ENCODE measurements around the gene IFI44L.
A peak's percentile ranks its signal among the peaks of the same experiment; 100 is the strongest.

Gene IFI44L
- 16.0 to 33.8 reads per million in 2 experiments for total RNA-seq

GRCh38 chr1:78619803-78620579 lies at the start of gene IFI44L:
IFI44L (plus strand) TSS chr1:78620448; CDS start chr1:78627916, 7,468 bp downstream.
- DNase-seq (ENCODE audit: low read depth) = peak; percentile 50

DNA sequence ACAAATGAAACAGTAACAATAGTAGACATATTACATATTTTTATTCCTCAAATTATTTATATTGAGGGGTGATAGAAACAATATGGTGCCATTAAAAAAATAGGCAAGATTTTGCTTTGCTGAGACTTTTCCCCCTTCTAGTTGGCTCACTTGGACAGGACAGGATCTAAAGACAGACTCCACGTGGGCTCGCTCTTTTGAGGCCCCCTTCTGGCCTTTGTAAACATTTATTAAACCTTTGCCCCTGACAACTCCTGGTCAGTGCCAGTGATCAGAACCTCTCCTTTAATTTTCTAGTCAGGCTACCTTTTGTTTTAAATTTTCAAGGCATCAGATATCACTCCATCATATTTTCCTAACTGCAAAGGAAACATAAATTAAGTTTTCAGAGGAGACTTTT lies 49.7 kb upstream of the IFI44L start:
- DNase-seq (ENCODE audit: low read depth) = no peak

- DNase-seq (ENCODE audit: low read depth) = no peak
These were observed 42.8 kb upstream of the IFI44L start for GRCh38 chr1:78577257-78578100.

DNA sequence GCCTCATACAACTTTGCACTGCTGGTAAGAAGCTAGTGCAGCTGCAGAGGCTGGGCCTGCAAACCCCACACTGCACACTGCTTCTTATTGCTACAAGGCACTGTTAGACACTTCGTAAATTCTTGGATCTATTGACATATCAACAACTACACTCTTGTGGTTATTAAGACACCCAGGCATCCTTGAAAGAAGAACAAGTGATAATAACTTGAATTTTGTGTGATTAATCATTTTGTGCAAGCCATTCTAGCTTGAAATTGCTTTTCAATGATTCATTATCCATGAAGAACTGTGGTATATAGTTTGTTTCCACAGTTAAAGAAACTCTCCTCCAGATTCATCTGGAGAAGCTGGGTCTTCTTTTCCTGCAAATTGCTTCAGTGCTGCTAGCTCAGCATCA lies 33.7 kb upstream of the IFI44L start:
- DNase-seq (ENCODE audit: low read depth) = no peak

DNA sequence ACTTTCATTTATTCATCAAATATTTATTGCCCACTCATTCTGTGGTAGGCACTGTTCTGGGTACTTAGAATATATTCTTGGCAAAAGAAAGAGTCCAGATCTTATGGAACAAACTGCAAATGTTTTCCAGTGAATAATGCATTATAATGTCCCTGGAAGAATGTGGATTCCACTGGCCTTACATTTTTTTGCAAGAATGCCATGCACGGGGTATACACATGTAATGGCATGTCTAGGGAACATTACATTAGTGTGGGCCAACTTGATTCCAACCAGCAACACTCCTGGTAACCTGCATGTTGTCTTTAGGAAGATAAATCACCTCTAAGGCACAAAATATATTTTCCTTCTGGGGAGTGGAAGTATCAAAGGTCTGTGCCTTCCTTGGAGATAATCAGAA lies 33.0 kb upstream of the IFI44L start:
- no peak for DNase-seq (ENCODE audit: low read depth)

DNA sequence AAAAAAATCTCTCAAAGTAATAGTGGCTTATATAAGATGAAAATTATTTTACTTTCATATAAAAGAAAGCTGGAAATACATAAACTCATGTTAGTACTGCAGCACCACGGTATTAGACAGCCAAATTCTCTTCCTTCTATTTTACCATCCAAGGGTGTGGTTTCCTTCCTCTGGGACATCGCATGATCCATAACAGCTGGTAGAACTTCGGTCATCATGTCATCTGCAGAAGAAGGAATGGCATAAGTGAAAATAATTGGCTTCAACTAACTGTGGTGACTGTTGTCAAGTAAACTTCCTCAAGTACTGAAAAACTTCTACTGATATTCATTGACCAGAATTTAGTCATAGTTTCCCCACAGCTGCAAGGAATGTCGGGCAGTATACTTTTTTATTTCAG lies 28.3 kb upstream of the IFI44L start:
- DNase-seq (ENCODE audit: low read depth) = no peak

- no peak for DNase-seq (ENCODE audit: low read depth)
These were observed 21.0 kb upstream of the IFI44L start for GRCh38 chr1:78599294-78599693.

GRCh38 chr1:78601068-78601467 lies 19.2 kb upstream of the IFI44L start:
- no peak for DNase-seq (ENCODE audit: low read depth)

GRCh38 chr1:78603206-78603605 lies 17.0 kb upstream of the IFI44L start:
- no peak for DNase-seq (ENCODE audit: low read depth)

- no peak for DNase-seq (ENCODE audit: low read depth)
These were observed 15.6 kb upstream of the IFI44L start for GRCh38 chr1:78604643-78605042.

DNA sequence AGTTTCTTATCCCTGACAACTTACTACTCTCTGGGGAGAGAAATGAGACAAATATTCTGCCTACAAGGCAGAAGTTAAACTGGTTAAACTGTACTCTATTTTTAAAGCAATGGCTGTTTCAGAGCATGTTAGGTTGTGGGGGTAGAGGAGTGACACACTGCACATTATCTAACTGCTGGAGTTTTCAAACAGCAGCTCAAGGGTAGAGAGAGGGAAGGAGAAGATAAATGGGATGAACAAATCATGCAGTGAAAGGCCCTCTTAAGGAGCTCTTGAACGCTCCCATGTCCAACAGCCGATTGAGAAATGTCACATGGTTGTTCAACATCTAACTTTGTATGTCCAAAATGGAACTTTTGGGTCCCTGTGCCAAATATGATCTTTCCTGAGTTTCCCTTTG lies 14.0 kb upstream of the IFI44L start:
- DNase-seq (ENCODE audit: low read depth) = no peak

DNA sequence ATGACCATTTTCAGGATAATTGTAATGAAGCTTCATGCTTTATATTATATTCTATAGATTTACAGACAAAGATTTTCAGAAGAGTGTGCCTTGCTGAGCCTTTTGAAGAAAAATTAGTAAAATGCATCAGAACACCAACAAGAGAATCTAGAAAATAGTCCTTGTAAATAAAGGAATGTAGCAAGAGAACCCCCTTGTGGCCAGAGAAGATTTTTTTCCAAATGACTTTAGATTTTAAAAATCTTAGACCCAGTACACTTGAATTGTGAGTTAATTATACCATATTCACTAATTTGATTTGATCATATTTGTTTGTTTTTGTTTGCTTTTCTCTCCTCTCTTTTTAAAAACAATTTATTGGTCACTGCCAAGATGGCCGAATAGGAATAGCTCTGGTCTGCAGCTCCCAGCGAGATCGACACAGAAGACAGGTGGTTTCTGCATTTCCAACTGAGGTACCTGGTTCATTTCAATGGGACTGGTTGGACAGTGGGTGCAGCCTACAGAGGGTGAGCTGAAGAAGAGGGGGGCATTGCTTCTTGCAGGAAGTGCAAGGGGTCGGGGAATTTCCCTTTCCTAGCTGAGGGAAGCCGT lies 12.8 kb upstream of the IFI44L start:
- DNase-seq (ENCODE audit: low read depth) = no peak

GRCh38 chr1:78607944-78608343 lies 12.3 kb upstream of the IFI44L start:
- DNase-seq (ENCODE audit: low read depth) = no peak

DNA sequence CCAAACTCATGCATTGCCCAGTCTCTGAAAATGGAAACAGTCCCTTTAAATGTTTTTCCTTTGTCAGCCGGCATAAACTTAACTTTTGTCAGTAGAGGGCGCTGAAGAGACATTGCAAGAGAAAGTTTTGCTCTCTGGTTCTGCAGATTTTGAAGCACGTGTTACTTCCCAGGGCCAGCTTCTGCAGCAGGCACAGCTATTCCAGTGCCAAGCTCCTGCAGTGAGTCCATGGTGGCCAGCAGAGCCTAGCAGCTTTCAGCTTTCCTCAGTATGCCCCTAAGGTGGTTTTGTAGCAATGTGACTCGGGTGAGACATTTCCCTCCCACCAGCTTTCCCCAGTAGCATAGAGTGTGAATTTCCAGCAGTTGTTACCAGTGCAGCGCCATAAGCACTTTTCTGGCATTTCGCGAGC lies 2.6 kb upstream of the IFI44L start:
- peak; percentile 39 for DNase-seq (ENCODE audit: low read depth)

- no peak for DNase-seq (ENCODE audit: low read depth)
These were observed 1.2 kb upstream of the IFI44L start for GRCh38 chr1:78619032-78619431.

DNA sequence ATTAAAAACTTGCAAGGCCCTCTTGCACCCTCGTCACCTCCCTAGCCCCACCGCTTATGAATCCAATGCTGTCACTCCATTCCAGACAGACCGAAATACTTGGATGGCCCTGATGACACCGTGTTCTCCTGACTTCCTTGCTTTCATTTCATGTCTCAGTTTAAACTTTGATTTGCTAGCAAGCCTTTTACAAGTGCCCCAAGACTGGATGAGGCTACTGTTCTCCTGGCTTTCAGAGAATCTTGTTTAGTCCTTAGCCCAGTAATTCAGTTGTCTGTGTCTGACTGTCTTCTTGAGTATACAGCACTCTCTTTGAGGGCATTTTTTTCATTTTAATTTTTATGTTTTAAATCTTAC lies 824 bp upstream of the IFI44L start:
- no peak for DNase-seq (ENCODE audit: low read depth)

- DNase-seq (ENCODE audit: low read depth) = no peak
These were observed 418 bp downstream of the IFI44L start for GRCh38 chr1:78620666-78621065.

GRCh38 chr1:78622548-78622947 lies 2.3 kb downstream of the IFI44L start:
- no peak for DNase-seq (ENCODE audit: low read depth)

- no peak for DNase-seq (ENCODE audit: low read depth)
These were observed 3.8 kb downstream of the IFI44L start for GRCh38 chr1:78624035-78624434.

- no peak for DNase-seq (ENCODE audit: low read depth)
These were observed 7.1 kb downstream of the IFI44L start for GRCh38 chr1:78627321-78627720.

DNA sequence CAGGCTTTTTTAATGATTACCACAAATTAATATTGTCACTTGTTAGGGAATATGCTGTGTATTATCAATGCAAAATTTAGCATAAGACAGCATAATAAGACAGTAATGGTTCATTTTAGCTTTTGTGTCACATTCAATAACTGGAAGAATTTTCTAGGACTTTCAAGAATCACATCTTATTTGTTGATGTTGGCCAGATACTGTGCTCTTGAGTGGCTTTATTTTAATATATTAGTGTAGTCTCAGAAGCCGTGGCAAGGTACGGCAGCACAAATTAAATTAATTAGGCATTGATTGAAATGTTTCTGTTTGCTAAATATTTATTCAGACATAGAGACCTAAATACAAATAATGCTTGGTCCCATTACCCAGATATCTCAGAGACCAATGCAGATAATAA lies 10.4 kb downstream of the IFI44L start:
- DNase-seq (ENCODE audit: low read depth) = no peak

DNA sequence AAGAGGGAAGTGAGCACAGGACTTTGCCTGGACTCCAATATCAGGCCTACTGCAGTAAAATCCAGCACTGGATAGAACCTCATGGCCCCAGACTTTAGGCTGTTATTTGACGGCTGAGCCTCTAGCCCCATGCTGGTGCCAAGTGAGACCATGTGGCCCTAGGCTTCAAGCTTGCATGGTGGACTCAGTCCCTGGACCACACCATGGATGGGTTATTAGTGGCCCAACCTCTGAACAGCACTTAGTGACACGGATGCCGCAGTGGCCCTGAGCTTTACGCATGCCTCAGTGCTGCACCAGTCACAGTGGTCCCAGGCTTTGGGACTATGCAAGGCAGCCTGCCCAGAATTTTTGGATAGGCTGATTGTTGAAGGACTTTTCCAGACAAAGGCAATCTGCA lies 13.0 kb downstream of the IFI44L start:
- DNase-seq (ENCODE audit: low read depth) = no peak

- DNase-seq (ENCODE audit: low read depth) = no peak
These were observed 20.2 kb downstream of the IFI44L start for GRCh38 chr1:78640462-78640861.

Data from T follicular helper cell (primary cell).